Measurements from ENCODE around the gene GLIS1.

DNA sequence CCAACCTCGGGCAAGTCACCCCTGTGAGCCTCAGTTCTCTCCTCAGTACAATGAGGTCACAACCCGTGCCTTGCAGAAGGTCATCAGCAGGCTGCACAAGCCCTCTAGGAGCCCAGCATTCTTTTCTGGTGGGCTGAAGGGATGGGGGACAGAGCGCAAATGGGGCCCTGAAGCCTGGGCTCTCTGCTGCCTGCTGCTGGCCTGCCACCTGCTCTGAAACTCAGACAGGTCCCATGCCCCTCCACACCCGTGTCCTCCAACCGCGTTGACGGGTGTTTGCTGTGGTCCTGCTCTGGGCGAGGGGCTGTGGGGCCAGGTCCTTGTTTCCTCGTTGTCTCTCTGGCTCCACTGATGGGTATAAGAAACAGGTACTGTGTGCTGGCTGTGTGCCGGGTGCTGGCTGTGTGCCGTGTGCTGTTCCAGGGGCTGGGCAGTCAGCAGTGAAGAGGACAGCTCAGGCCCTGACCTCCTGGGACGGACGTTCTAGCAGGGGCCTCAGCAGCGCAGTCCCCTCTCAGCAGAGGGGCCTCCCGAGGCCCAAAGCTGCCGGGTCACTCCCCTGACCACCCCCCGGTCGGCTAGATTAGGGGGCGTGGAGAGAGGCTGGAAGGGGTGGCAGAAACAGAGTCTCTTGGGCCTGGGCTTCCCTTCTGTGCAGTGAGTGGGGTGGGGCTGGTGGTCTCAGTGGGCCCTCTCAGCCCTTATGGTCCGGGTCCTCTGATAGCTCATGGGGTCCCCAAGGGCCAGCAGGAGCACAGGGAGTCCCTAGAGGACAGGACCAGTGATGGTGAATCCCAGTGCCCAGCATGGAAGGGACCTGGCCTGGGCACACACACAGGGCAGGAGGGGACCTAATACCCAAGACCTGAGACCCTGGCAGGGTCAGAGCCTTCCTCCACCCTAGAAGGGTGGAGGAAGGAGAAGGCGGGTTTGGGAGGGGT lies 237.6 kb downstream of the GLIS1 start:
- TF ChIP-seq, protein P1, sequence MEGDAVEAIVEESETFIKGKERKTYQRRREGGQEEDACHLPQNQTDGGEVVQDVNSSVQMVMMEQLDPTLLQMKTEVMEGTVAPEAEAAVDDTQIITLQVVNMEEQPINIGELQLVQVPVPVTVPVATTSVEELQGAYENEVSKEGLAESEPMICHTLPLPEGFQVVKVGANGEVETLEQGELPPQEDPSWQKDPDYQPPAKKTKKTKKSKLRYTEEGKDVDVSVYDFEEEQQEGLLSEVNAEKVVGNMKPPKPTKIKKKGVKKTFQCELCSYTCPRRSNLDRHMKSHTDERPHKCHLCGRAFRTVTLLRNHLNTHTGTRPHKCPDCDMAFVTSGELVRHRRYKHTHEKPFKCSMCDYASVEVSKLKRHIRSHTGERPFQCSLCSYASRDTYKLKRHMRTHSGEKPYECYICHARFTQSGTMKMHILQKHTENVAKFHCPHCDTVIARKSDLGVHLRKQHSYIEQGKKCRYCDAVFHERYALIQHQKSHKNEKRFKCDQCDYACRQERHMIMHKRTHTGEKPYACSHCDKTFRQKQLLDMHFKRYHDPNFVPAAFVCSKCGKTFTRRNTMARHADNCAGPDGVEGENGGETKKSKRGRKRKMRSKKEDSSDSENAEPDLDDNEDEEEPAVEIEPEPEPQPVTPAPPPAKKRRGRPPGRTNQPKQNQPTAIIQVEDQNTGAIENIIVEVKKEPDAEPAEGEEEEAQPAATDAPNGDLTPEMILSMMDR (IDR thresholded peaks at IDR 0.05) = no peak
- TF ChIP-seq POLR2A (IDR thresholded peaks at IDR 0.05) = no peak

All from heart left ventricle (tissue), 13 donors.